HG03108 (cell line): ENCODE data around the gene SMLR1.

Source experiments
- ATAC-seq: cut with Tn5 transposase; IDR thresholded peaks from one replicate; pipeline ENCODE4 v1.9.1; 2021; ENCODE audit warnings: moderate library complexity; ENCODE audit not compliant: unreplicated experiment

Gene SMLR1

GRCh38 chr6:130824978-130825694, 2.1 kb upstream of the SMLR1 start:
- no peak for ATAC-seq

GRCh38 chr6:130825772-130826441, 1.3 kb upstream of the SMLR1 start:
- ATAC-seq: no peak

GRCh38 chr6:130826442-130827246, 562 bp upstream of the SMLR1 start:
- ATAC-seq: no peak

- ATAC-seq: no peak
Measured at GRCh38 chr6:130829333-130829910, 2.2 kb downstream of the SMLR1 start.

GRCh38 chr6:130831607-130832006, 4.4 kb downstream of the SMLR1 start:
- ATAC-seq: no peak

GRCh38 chr6:130833569-130833968, 6.4 kb downstream of the SMLR1 start:
- no peak for ATAC-seq

- no peak for ATAC-seq
Measured at GRCh38 chr6:130834482-130835251, 7.5 kb downstream of the SMLR1 start.

- no peak for ATAC-seq
Measured at GRCh38 chr6:130836055-130836640, 8.9 kb downstream of the SMLR1 start.

GRCh38 chr6:130837067-130837466, 9.9 kb downstream of the SMLR1 start:
- no peak for ATAC-seq

GRCh38 chr6:130838250-130838860, 11.1 kb downstream of the SMLR1 start:
- ATAC-seq: no peak

- no peak for ATAC-seq
Measured at GRCh38 chr6:130838951-130839350, 11.7 kb downstream of the SMLR1 start.

GRCh38 chr6:130839379-130839778, 12.2 kb downstream of the SMLR1 start:
- ATAC-seq: no peak

- ATAC-seq: no peak
Measured at GRCh38 chr6:130840050-130840449, 12.8 kb downstream of the SMLR1 start.

- no peak for ATAC-seq
Measured at GRCh38 chr6:130841128-130841728, 14.0 kb downstream of the SMLR1 start.

GRCh38 chr6:130843575-130844320, 16.5 kb downstream of the SMLR1 start:
- ATAC-seq: peak; percentile 77

- no peak for ATAC-seq
Measured at GRCh38 chr6:130846501-130846900, 19.3 kb downstream of the SMLR1 start.

GRCh38 chr6:130847001-130847910, 20.1 kb downstream of the SMLR1 start:
- no peak for ATAC-seq

- peak; percentile 81 for ATAC-seq
Measured at GRCh38 chr6:130848945-130849344, 21.7 kb downstream of the SMLR1 start.
